Neuronal stem cell (in vitro differentiated cells): ENCODE data around the gene KRT23.

ENCODE experiments used
- DNase-seq: peaks from one replicate; pipeline ENCODE4 v3.0.0-alpha.2; 2013; ENCODE audit warnings: low spot score
- H2AFZ ChIP-seq: one replicate; pipeline ENCODE4 v1.6.1; 2013; ENCODE audit warnings: mild to moderate bottlenecking, low read length, inconsistent platforms
- H2AK5ac ChIP-seq: 2 replicates; pipeline ENCODE4 v1.6.1; 2013; ENCODE audit warnings: low read depth, mild to moderate bottlenecking, inconsistent platforms, low read length, moderate library complexity, mixed read lengths
- H2BK120ac ChIP-seq: 2 replicates; pipeline ENCODE4 v1.6.1; 2013; ENCODE audit warnings: low read depth, mild to moderate bottlenecking, inconsistent platforms, low read length, moderate library complexity, mixed read lengths
- H2BK12ac ChIP-seq: one replicate; pipeline ENCODE4 v1.6.1; 2013; ENCODE audit warnings: low read length, inconsistent platforms
- H2BK15ac ChIP-seq: 2 replicates; pipeline ENCODE4 v1.6.1; 2013; ENCODE audit warnings: mild to moderate bottlenecking, low read length, inconsistent platforms, mixed read lengths
- H2BK5ac ChIP-seq: one replicate; pipeline ENCODE4 v1.6.1; 2013; ENCODE audit warnings: inconsistent platforms, mild to moderate bottlenecking, low read length, moderate library complexity
- H3K14ac ChIP-seq: one replicate; pipeline ENCODE4 v1.6.1; 2013; ENCODE audit warnings: low read length, inconsistent platforms
- H3K18ac ChIP-seq: 2 replicates; pipeline ENCODE4 v1.6.1; 2013; ENCODE audit warnings: low read length, inconsistent platforms
- H3K23ac ChIP-seq: 2 replicates; pipeline ENCODE4 v1.6.1; 2013; ENCODE audit warnings: low read depth, mild to moderate bottlenecking, mixed read lengths, low read length, inconsistent platforms; ENCODE audit not compliant: poor library complexity
- H3K27ac ChIP-seq: replicated peaks from 3 replicates; pipeline ENCODE4 v1.5.1; 2013; ENCODE audit warnings: low read length, inconsistent platforms
- H3K27me3 ChIP-seq, 3 experiments: 2 replicates each; pipeline ENCODE4 v1.6.1; 2013; ENCODE audit warnings: low read length in 3 of 3, mild to moderate bottlenecking in 2 of 3, inconsistent platforms in 1 of 3, low read depth in 1 of 3, mixed read lengths in 1 of 3, moderate library complexity in 1 of 3; ENCODE audit not compliant: control insufficient read depth in 3 of 3, insufficient read depth in 3 of 3
- H3K36me3 ChIP-seq, 2 donors: replicated peaks in 1 of 2; 2 replicates each; pipeline ENCODE4 v1.6.1; 2013; ENCODE audit warnings: low read length in 2 of 2; ENCODE audit not compliant: control insufficient read depth in 2 of 2, insufficient read depth in 2 of 2
- H3K4ac ChIP-seq: 2 replicates; pipeline ENCODE4 v1.6.1; 2013; ENCODE audit warnings: inconsistent platforms, mild to moderate bottlenecking, low read length, moderate library complexity
- H3K4me1 ChIP-seq, 2 donors: 1 replicate in 1 of 2; 2 replicates in 1 of 2; pipeline ENCODE4 v1.6.1; 2013; ENCODE audit warnings: low read length in 2 of 2, low read depth in 1 of 2; ENCODE audit not compliant: control insufficient read depth in 2 of 2, insufficient read depth in 1 of 2
- H3K4me2 ChIP-seq: one replicate; pipeline ENCODE4 v1.6.1; 2013; ENCODE audit warnings: mild to moderate bottlenecking, low read length, inconsistent platforms; ENCODE audit not compliant: insufficient read depth, poor library complexity, severe bottlenecking
- H3K4me3 ChIP-seq, 2 donors: 2 replicates each; pipeline ENCODE4 v1.5.1; 2013; ENCODE audit warnings: low read length in 2 of 2, mild to moderate bottlenecking in 2 of 2, inconsistent platforms in 1 of 2, moderate library complexity in 1 of 2
- H3K79me1 ChIP-seq: one replicate; pipeline ENCODE4 v1.6.1; 2013; ENCODE audit warnings: low read depth, mild to moderate bottlenecking, inconsistent platforms, low read length, moderate library complexity
- H3K9ac ChIP-seq: one replicate; pipeline ENCODE4 v1.6.1; 2013; ENCODE audit warnings: mild to moderate bottlenecking, low read depth, low read length, inconsistent platforms; ENCODE audit not compliant: poor library complexity
- H3K9me3 ChIP-seq, 2 donors: replicated peaks in 1 of 2; 2 replicates each; pipeline versions ENCODE3 to v1.6.1; 2013; ENCODE audit warnings: low read length in 2 of 2, mild to moderate bottlenecking in 2 of 2, inconsistent platforms in 1 of 2, low read depth in 1 of 2, mixed read lengths in 1 of 2, moderate library complexity in 1 of 2; ENCODE audit not compliant: control insufficient read depth in 2 of 2, insufficient read depth in 1 of 2
- H4K8ac ChIP-seq: one replicate; pipeline ENCODE4 v1.6.1; 2013; ENCODE audit warnings: low read depth, mild to moderate bottlenecking, inconsistent platforms, low read length, moderate library complexity
- H4K91ac ChIP-seq: one replicate; pipeline ENCODE4 v1.6.1; 2013; ENCODE audit warnings: low read length, low read depth, mild to moderate bottlenecking, inconsistent platforms; ENCODE audit not compliant: poor library complexity
- WGBS, 2 donors: extraction: QIAGEN DNeasy Blood & Tissue Kit; methylation state at CpG; one replicate each; pipeline ENCODE4 v1.1.7; 2013; ENCODE audit warnings: missing lambda C conversion rate in 2 of 2, mixed read lengths in 1 of 2; ENCODE audit not compliant: insufficient read length in 2 of 2, insufficient replicate concordance in 1 of 2; ENCODE audit errors: extremely low coverage in 2 of 2; 5-methylcytosine and 5-hydroxymethylcytosine counted together

Gene KRT23

DNA sequence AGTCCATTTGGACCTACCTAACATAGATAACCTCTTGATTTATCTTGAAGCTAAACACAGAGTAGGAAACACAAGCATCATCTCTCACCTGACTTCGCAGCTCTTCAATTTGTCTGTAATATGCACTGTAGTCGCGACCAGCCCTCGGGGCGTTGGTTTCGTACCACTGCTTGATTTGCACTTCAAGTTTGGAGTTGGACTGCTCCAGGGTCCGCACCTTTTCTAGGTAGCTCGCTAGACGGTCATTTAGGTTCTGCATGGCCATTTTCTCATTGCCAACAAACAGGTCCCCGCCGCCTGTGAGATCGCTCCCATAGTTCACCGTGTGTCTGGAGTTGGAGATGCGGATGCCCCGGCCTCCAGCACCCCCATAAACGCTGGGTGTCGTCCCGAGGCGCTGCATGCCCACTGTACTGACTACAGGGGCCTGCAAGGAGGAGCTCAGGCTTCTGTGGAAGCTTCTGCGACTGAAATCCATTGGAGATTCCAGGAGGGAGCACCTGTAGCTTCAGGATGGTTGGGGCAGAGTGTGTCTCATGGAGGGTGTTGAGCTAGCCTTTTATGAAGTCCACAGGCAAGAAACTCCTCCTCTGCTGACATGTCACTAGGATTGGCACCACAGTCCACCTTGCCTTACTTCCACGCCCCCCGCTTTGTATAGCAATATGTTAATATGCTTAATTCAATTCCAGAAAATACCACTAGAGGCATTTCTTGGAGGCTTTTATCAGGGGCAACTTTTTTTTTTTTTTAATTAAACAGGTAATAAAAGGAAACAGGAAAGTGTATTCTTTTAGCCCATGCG, 52.5 kb downstream of the KRT23 start, which contains the start of gene KRT20:
TSS of gene KRT20 (minus strand) at position 535 of the 805 bp plus-strand sequence. CDS start at position 478, 57 bp downstream.
- H2BK15ac ChIP-seq: no peak within 1 kb of the TSS
- H3K27me3 ChIP-seq: peaks cover 0 to 8% (median 0%) of the 10 kb centered on the region in 3 experiments
- no peak within 1 kb of the TSS for H3K4ac ChIP-seq
- WGBS, 2 donors: no CpG with 5 or more reads among the region's 23 CpGs
- H3K36me3 ChIP-seq: no peaks in the 10 kb centered on the region
- H3K9ac ChIP-seq: no peak within 1 kb of the TSS
- H3K9me3 ChIP-seq: no peaks in the 10 kb centered on the region
- no peaks in the 10 kb centered on the region for H3K4me1 ChIP-seq
- peak within 1 kb of the TSS; percentile 76 for H3K18ac ChIP-seq
- no peak within 1 kb of the TSS for H2AK5ac ChIP-seq
- no peak within 1 kb of the TSS for H2BK12ac ChIP-seq
- H3K4me2 ChIP-seq: no peak within 1 kb of the TSS
- no peak within 1 kb of the TSS for H4K91ac ChIP-seq
- H3K14ac ChIP-seq: no peak within 1 kb of the TSS
- DNase-seq: no peak
- H3K27ac ChIP-seq: no peak within 1 kb of the TSS
- H4K8ac ChIP-seq: no peak within 1 kb of the TSS
- no peak within 1 kb of the TSS for H2AFZ ChIP-seq
- no peak within 1 kb of the TSS for H3K4me3 ChIP-seq
- no peak within 1 kb of the TSS for H2BK120ac ChIP-seq
- no peak within 1 kb of the TSS for H2BK5ac ChIP-seq
- no peak within 1 kb of the TSS for H3K23ac ChIP-seq
- H3K79me1 ChIP-seq: no peaks in the 10 kb centered on the region

DNA sequence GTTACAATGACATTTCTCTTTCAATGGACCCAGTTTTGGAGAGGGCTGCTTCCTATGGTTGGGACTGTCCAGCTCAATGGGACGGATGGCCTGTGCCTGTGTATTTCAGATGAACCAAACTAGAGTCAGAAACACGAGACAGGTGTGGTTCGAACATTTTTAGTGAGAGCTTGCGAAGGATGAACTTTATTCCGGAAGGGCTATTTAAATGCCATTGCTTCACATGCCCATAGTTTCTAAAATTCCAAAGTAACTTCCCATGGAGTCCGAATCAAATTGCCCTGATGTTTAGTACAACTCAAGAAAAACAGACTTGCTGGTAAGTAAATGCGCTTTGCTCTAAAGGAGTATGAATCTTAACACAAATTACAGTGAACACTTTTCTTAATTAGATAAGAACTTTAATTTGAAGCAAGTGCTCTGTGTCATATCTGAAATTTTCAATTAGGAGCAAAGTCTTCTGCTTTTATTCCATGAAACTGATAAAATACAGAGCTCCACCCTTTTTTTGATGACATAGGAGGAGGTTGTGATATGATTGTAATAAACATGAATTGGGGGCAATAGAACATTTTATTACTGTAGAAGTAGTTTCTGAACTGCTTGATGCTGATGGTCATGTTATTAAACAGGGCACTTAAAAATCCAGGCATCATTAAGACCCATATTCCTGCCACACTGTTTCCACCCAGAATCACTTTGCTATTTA, 53.7 kb downstream of the KRT23 start:
- no peak overlapping the region for H3K9ac ChIP-seq
- no peaks in the 10 kb centered on the region for H3K36me3 ChIP-seq
- H3K9me3 ChIP-seq: no peaks in the 10 kb centered on the region
- H3K27ac ChIP-seq: no peak overlapping the region
- H3K14ac ChIP-seq: no peak overlapping the region
- H3K4ac ChIP-seq: no peak overlapping the region
- no peak overlapping the region for H2AFZ ChIP-seq
- no peak overlapping the region for H3K23ac ChIP-seq
- no peak overlapping the region for H3K18ac ChIP-seq
- no peak overlapping the region for H3K4me2 ChIP-seq
- H3K4me3 ChIP-seq: no peak overlapping the region
- no peaks in the 10 kb centered on the region for H3K4me1 ChIP-seq
- WGBS, 2 donors: no CpG with 5 or more reads among the region's 7 CpGs
- H2BK120ac ChIP-seq: no peak overlapping the region
- H4K8ac ChIP-seq: no peak overlapping the region
- no peak overlapping the region for H2AK5ac ChIP-seq
- H2BK5ac ChIP-seq: no peak overlapping the region
- no peak for DNase-seq
- H2BK15ac ChIP-seq: no peak overlapping the region
- peaks cover 0 to 5% (median 0%) of the 10 kb centered on the region in 3 experiments for H3K27me3 ChIP-seq
- H2BK12ac ChIP-seq: no peak overlapping the region
- no peaks in the 10 kb centered on the region for H3K79me1 ChIP-seq
- no peak overlapping the region for H4K91ac ChIP-seq

DNA sequence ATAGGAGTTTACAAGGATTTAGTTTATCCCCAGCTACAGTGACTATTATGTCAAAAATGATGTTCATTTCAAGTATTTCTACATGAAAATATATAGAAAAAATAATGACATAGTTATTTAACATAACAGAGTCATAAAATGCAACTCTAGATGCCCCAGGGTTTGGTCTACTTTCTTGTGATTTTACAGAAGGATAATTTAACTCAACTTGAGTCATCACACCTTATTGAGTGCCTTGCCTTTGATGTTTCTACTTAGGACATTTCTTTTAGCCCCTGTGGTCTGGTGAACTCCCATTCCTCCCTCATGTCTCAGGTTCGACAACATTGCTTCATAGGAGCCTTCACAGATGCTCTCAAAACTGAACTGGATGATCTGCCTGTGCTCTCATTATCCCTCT, 54.4 kb downstream of the KRT23 start:
- no peak overlapping the region for H4K8ac ChIP-seq
- H2BK12ac ChIP-seq: no peak overlapping the region
- no peak overlapping the region for H2AFZ ChIP-seq
- H3K9ac ChIP-seq: no peak overlapping the region
- no peaks in the 10 kb centered on the region for H3K4me1 ChIP-seq
- no peak for DNase-seq
- H3K4me3 ChIP-seq: no peak overlapping the region
- no CpG with 5 or more reads among the region's 1 CpG for WGBS, 2 donors
- H4K91ac ChIP-seq: no peak overlapping the region
- H3K27ac ChIP-seq: no peak overlapping the region
- H3K27me3 ChIP-seq: peaks cover 0 to 5% (median 0%) of the 10 kb centered on the region in 3 experiments
- H3K4me2 ChIP-seq: no peak overlapping the region
- H3K36me3 ChIP-seq: no peaks in the 10 kb centered on the region
- no peak overlapping the region for H2BK5ac ChIP-seq
- H3K9me3 ChIP-seq: no peaks in the 10 kb centered on the region
- H3K18ac ChIP-seq: no peak overlapping the region
- no peak overlapping the region for H2BK120ac ChIP-seq
- H2AK5ac ChIP-seq: no peak overlapping the region
- H2BK15ac ChIP-seq: no peak overlapping the region
- H3K4ac ChIP-seq: no peak overlapping the region
- no peak overlapping the region for H3K14ac ChIP-seq
- H3K79me1 ChIP-seq: no peaks in the 10 kb centered on the region
- H3K23ac ChIP-seq: no peak overlapping the region

DNA sequence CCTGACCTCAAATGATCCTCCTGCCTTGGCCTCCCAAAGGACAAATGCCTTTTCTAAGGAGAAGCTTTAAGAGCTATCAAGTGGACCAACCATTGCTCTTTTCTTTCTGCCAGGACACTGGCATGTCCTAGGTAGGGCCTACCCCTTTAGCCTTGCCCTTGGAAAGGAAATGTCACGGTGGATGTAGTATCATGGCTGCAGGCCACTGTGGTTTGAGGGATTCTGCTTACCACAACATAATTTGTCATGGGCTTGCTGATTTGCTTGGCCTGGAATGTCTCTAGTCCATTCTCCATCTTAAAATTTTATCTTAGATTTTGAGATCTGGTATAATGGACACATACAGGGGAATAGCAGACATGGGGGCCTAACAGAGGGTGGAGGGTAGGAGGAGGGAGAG, 58.4 kb downstream of the KRT23 start:
- Histone ChIP-seq H3K9me3 (no peaks in the 10 kb centered on the region), H3K79me1 (no peaks in the 10 kb centered on the region), H2BK15ac (no peak overlapping the region), H2AK5ac (no peak overlapping the region), H3K4me1 (no peaks in the 10 kb centered on the region), H3K18ac (no peak overlapping the region), H3K27me3 (peaks cover 0 to 3% (median 0%) of the 10 kb centered on the region in 3 experiments), H3K4me3 (no peak overlapping the region), H2BK5ac (no peak overlapping the region), H2AFZ (no peak overlapping the region), H3K4ac (no peak overlapping the region), H4K91ac (no peak overlapping the region), H3K4me2 (no peak overlapping the region), H4K8ac (no peak overlapping the region), H3K9ac (no peak overlapping the region), H3K23ac (no peak overlapping the region), H2BK120ac (no peak overlapping the region), H3K14ac (no peak overlapping the region), H2BK12ac (no peak overlapping the region), H3K36me3 (no peaks in the 10 kb centered on the region), H3K27ac (no peak overlapping the region)
- no peak for DNase-seq
- WGBS, 2 donors: no CpG with 5 or more reads among the region's 1 CpG
